ENCODE data around the gene ZNF45. TPM values are rescaled to one million over a fixed set of nuclear protein-coding genes. Genes with fewer than 3 reads are reported as not detected.

Gene ZNF45
- 16.8 TPM for total RNA-seq (2013)
- polyA plus RNA-seq (1 to 10 TPM; 2.1 to 6.3 (median 6.0) TPM), polyA minus RNA-seq (4.2 and 5.5 TPM in 2 replicates), total RNA-seq (4.3 to 19.5 (median 8.4) reads per million in 11 experiments)

DNA sequence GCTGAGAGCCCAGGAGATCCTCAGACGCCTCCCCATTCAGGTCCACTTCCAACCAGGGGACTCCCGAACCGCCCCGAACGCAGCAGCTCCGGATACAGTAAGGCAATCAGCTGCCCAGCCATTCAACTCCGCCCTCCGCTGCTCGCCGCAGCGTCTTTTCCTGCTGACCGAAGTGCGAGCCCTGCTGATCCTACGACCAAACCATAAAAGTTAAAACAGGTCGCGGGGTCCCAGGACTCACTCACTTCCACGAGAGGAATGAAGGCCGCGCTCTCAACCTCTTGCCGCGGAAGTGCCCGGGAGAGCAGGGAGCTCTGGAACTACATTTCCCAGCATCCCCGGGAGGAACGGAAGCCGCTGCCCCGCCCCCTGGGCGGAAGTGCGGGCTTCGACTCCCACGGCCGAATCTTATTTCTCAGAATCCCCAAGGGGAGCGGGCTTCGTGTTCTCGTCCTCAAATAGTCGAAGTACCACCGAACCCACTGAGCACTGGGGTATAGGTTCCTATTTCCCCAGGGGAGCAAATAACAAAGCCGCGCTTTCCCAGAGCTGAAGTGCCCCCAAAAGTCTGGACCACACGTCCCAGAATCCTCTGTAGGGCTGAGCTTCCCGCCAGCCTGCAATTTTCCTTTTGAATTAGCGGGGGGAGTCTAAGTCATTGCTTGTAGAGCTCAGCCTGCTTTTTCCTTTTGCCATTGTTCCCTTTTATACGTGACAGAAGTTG lies at the start of gene ZNF45:
Gene ZNF45, minus strand, starts transcription at position 298 of the 724 bp plus-strand sequence. CDS start 13,097 bp downstream, outside the sequence.
- Mint-ChIP-seq H3K36me3 (peaks cover 26 to 34% of the 10 kb centered on the region in 2 donors), H3K27ac (peak within 1 kb of the TSS; percentile 84 to 96 (median 90)), H3K27me3 (ENCODE audit: low read depth in 3 of 3) (peaks cover 0 to 5% (median 3%) of the 10 kb centered on the region in 3 donors), H3K4me3 (peak within 1 kb of the TSS; percentile 94 to 98), H3K4me1 (peaks cover 18% of the 10 kb centered on the region), H3K9me3 (peaks cover 13 to 28% (median 23%) of the 10 kb centered on the region in 7 donors)
- H3K4me2 ChIP-seq (replicated peaks; ENCODE audit: extremely low read depth, low read length, poor library complexity, severe bottlenecking): peak within 1 kb of the TSS; percentile 95
- peaks cover 23 to 33% of the 10 kb centered on the region in 2 donors for H3K36me3 ChIP-seq (replicated peaks in 1 of 2; ENCODE audit: control insufficient read depth in 1 of 2, insufficient read depth in 2 of 2, low read length in 2 of 2)
- H3K27me3 ChIP-seq (ENCODE audit: control insufficient read depth in 2 of 2, insufficient read depth in 2 of 2, low read length in 2 of 2): no peaks in the 10 kb centered on the region
- H3K27ac ChIP-seq (ENCODE audit: low read depth in 1 of 2, low read length in 2 of 2): peak within 1 kb of the TSS; percentile 61 to 85
- peak within 1 kb of the TSS; percentile 100 for H2AFZ ChIP-seq (ENCODE audit: insufficient read depth, low read depth, low read length, poor library complexity, severe bottlenecking)
- H3K4me1 ChIP-seq (ENCODE audit: control insufficient read depth in 1 of 2, insufficient read depth in 2 of 2, low read length in 2 of 2): peaks cover 14 to 19% of the 10 kb centered on the region in 2 donors
- intact Hi-C loops (cut with micrococcal nuclease): loop anchor here (5.0 to 10.0 kb wide), 8 partner anchors 33 to 567 kb away; partner anchors contain the start of genes ZNF230 (in 2 of the 2), ZNF283 (in 2 of the 2), ZNF180 (in 1 of the 2) and ZNF224 (in 1 of the 2)
- TF ChIP-seq, protein P1, sequence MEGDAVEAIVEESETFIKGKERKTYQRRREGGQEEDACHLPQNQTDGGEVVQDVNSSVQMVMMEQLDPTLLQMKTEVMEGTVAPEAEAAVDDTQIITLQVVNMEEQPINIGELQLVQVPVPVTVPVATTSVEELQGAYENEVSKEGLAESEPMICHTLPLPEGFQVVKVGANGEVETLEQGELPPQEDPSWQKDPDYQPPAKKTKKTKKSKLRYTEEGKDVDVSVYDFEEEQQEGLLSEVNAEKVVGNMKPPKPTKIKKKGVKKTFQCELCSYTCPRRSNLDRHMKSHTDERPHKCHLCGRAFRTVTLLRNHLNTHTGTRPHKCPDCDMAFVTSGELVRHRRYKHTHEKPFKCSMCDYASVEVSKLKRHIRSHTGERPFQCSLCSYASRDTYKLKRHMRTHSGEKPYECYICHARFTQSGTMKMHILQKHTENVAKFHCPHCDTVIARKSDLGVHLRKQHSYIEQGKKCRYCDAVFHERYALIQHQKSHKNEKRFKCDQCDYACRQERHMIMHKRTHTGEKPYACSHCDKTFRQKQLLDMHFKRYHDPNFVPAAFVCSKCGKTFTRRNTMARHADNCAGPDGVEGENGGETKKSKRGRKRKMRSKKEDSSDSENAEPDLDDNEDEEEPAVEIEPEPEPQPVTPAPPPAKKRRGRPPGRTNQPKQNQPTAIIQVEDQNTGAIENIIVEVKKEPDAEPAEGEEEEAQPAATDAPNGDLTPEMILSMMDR (IDR thresholded peaks at IDR 0.05): no peak
- peak; percentile 79 to 87 (median 85) for DNase-seq
- no peaks in the 10 kb centered on the region for H4K20me1 ChIP-seq (ENCODE audit: insufficient read depth, low read length)
- WGBS (ENCODE audit: insufficient coverage): 0% methylated on average over 38 of the region's 42 CpGs
- H3K9ac ChIP-seq (ENCODE audit: insufficient read depth, low read length, poor library complexity, severe bottlenecking): peak within 1 kb of the TSS; percentile 78
- peaks cover 15% of the 10 kb centered on the region for H3K79me2 ChIP-seq (ENCODE audit: insufficient read depth, low read length)
- H3K4me3 ChIP-seq (replicated peaks in 1 of 3; ENCODE audit: low read depth in 2 of 3, low read length in 3 of 3): peak within 1 kb of the TSS; percentile 89 to 98 (median 94)
- H3K9me3 ChIP-seq (replicated peaks in 1 of 2; ENCODE audit: control insufficient read depth in 1 of 2, insufficient read depth in 1 of 2, low read length in 2 of 2): peaks cover 4 to 13% of the 10 kb centered on the region in 2 donors

- 2% methylated on average over 11 of the region's 14 CpGs for WGBS (ENCODE audit: insufficient coverage)
- Mint-ChIP-seq H3K9me3 (peaks cover 12 to 21% (median 18%) of the 10 kb centered on the region in 7 donors), H3K4me1 (peaks cover 11% of the 10 kb centered on the region), H3K27me3 (ENCODE audit: low read depth in 3 of 3) (no peaks in the 10 kb centered on the region), H3K4me3 (peak overlapping the region; percentile 97 to 98), H3K36me3 (peaks cover 12 to 25% of the 10 kb centered on the region in 2 donors), H3K27ac (peak overlapping the region in 2 of 7 donors; percentile 78 to 93)
- Histone ChIP-seq H3K79me2 (ENCODE audit: insufficient read depth, low read length) (peaks cover 4% of the 10 kb centered on the region), H3K27me3 (ENCODE audit: control insufficient read depth in 2 of 2, insufficient read depth in 2 of 2, low read length in 2 of 2) (no peaks in the 10 kb centered on the region), H3K36me3 (replicated peaks in 1 of 2; ENCODE audit: control insufficient read depth in 1 of 2, insufficient read depth in 2 of 2, low read length in 2 of 2) (peaks cover 9 to 21% of the 10 kb centered on the region in 2 donors), H3K4me3 (replicated peaks in 1 of 3; ENCODE audit: low read depth in 2 of 3, low read length in 3 of 3) (peak overlapping the region; percentile 85 to 93 (median 88)), H3K4me2 (replicated peaks; ENCODE audit: extremely low read depth, low read length, poor library complexity, severe bottlenecking) (peak overlapping the region; percentile 92), H4K20me1 (ENCODE audit: insufficient read depth, low read length) (no peaks in the 10 kb centered on the region), H3K27ac (ENCODE audit: low read depth in 1 of 2, low read length in 2 of 2) (peak overlapping the region in 1 of 2 donors; percentile 85), H3K9ac (ENCODE audit: insufficient read depth, low read length, poor library complexity, severe bottlenecking) (peak overlapping the region; percentile 72), H3K9me3 (replicated peaks in 1 of 2; ENCODE audit: control insufficient read depth in 1 of 2, insufficient read depth in 1 of 2, low read length in 2 of 2) (peaks cover 3 to 19% of the 10 kb centered on the region in 2 donors), H2AFZ (ENCODE audit: insufficient read depth, low read depth, low read length, poor library complexity, severe bottlenecking) (peak overlapping the region; percentile 92), H3K4me1 (ENCODE audit: control insufficient read depth in 1 of 2, insufficient read depth in 2 of 2, low read length in 2 of 2) (peaks cover 7 to 14% of the 10 kb centered on the region in 2 donors)
- intact Hi-C loops (cut with micrococcal nuclease): no loop called here
- TF ChIP-seq, protein P1 (IDR thresholded peaks at IDR 0.05): no peak
- peak in 1 of 3 donors; percentile 1 for DNase-seq
Observed at GRCh38 chr19:43984687-43985000, 49.6 kb upstream of the ZNF45 start.

All from CD14-positive monocyte (primary cell).